Stomach (tissue), 4 donors: Measurements from ENCODE around the gene CNTD1.

Source experiments
- POLR2A ChIP-seq, 4 donors: fragments of 450-650 bp; IDR thresholded peaks; one replicate each; pipeline ENCODE4 v1.6.1; 2016; ENCODE audit warnings: antibody characterized with exemption in 4 of 4, control low read depth in 2 of 4, mild to moderate bottlenecking in 1 of 4, moderate library complexity in 1 of 4
- POLR2AphosphoS5 ChIP-seq, 3 donors: sonication (generic); formaldehyde crosslinking; IDR thresholded peaks; one replicate each; pipeline ENCODE4 v1.6.1; 2016; ENCODE audit warnings: antibody characterized with exemption in 3 of 3
- TF ChIP-seq, protein P1 (sequence below), 7 experiments: fragments of 450-650 bp in 4 of 7; fragments of 200-600 bp in 3 of 7; sonication (generic) in 3 of 7; IDR thresholded peaks; one replicate each; pipeline ENCODE4 v1.5.1; 2016 to 2019; ENCODE audit warnings: antibody characterized with exemption in 7 of 7, control low read depth in 2 of 7, mild to moderate bottlenecking in 1 of 7

DNA sequence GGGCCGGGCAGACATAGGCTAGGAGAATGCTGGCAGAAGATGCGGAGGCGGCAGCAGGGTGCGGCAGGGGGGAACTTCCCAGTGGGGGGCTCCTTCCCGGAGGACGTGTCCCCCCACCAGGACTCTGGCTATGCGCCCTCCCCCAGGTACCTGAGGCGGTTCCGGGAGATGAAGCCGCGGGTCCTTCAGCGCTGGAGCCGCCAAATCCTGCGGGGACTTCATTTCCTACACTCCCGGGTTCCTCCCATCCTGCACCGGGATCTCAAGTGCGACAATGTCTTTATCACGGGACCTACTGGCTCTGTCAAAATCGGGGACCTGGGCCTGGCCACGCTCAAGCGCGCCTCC is 14.9 kb upstream of the CNTD1 start:
- TF ChIP-seq, protein P1, sequence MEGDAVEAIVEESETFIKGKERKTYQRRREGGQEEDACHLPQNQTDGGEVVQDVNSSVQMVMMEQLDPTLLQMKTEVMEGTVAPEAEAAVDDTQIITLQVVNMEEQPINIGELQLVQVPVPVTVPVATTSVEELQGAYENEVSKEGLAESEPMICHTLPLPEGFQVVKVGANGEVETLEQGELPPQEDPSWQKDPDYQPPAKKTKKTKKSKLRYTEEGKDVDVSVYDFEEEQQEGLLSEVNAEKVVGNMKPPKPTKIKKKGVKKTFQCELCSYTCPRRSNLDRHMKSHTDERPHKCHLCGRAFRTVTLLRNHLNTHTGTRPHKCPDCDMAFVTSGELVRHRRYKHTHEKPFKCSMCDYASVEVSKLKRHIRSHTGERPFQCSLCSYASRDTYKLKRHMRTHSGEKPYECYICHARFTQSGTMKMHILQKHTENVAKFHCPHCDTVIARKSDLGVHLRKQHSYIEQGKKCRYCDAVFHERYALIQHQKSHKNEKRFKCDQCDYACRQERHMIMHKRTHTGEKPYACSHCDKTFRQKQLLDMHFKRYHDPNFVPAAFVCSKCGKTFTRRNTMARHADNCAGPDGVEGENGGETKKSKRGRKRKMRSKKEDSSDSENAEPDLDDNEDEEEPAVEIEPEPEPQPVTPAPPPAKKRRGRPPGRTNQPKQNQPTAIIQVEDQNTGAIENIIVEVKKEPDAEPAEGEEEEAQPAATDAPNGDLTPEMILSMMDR (IDR thresholded peaks at IDR 0.05): no peak
- TF ChIP-seq POLR2A (IDR thresholded peaks at IDR 0.05): no peak
- no peak for TF ChIP-seq POLR2AphosphoS5 (IDR thresholded peaks at IDR 0.05)
